DND-41 (cell line): ENCODE results near the gene POLR2J.

Experiments used
- CTCF ChIP-seq: IDR thresholded peaks from 2 replicates; pipeline ENCODE4 v1.5.1; 2012; ENCODE audit warnings: borderline replicate concordance, low read length, moderate library complexity, mild to moderate bottlenecking; ENCODE audit not compliant: poor library complexity, severe bottlenecking; ENCODE audit errors: extremely low read depth
- EZH2 ChIP-seq: IDR thresholded peaks from 3 replicates; pipeline ENCODE4 v1.6.1; 2012; ENCODE audit warnings: borderline replicate concordance, low read depth, mild to moderate bottlenecking, moderate library complexity, low read length, inconsistent platforms; ENCODE audit not compliant: severe bottlenecking

- TF ChIP-seq CTCF (no peak), EZH2 (no peak)
Observed at GRCh38 chr7:102426268-102427018, 52.3 kb downstream of the POLR2J start.
